HUES64 (cell line): ENCODE data around the gene PPP1R13B.

Experiments used
- H3K27ac ChIP-seq: 2 replicates; pipeline ENCODE4 v1.7.0; 2013; ENCODE audit warnings: low read depth, low read length, inconsistent platforms
- H3K27me3 ChIP-seq: 2 replicates; pipeline ENCODE4 v1.6.1; 2013; ENCODE audit warnings: mild to moderate bottlenecking, low read length; ENCODE audit not compliant: insufficient read depth
- H3K36me3 ChIP-seq: 2 replicates; pipeline ENCODE4 v1.6.1; 2013; ENCODE audit warnings: mild to moderate bottlenecking, low read length; ENCODE audit not compliant: insufficient read depth
- H3K4me1 ChIP-seq: 2 replicates; pipeline ENCODE4 v1.6.1; 2013; ENCODE audit warnings: mild to moderate bottlenecking, low read length, moderate library complexity; ENCODE audit not compliant: insufficient read depth
- H3K4me3 ChIP-seq: 2 replicates; pipeline ENCODE4 v1.5.1; 2013; ENCODE audit warnings: mild to moderate bottlenecking, low read length, moderate library complexity
- H3K9ac ChIP-seq: 2 replicates; pipeline ENCODE4 v1.6.1; 2013; ENCODE audit warnings: mild to moderate bottlenecking, low read depth, low read length
- H3K9me3 ChIP-seq: 2 replicates; pipeline ENCODE4 v1.6.1; 2013; ENCODE audit warnings: low read depth, low read length; ENCODE audit not compliant: insufficient read depth
- WGBS: fragments of 150-250, 120-280 bp; methylation state at CpG from one replicate; pipeline ENCODE4 v1.1.7; 2013; ENCODE audit warnings: missing lambda C conversion rate; 5-methylcytosine and 5-hydroxymethylcytosine counted together

Gene PPP1R13B

DNA sequence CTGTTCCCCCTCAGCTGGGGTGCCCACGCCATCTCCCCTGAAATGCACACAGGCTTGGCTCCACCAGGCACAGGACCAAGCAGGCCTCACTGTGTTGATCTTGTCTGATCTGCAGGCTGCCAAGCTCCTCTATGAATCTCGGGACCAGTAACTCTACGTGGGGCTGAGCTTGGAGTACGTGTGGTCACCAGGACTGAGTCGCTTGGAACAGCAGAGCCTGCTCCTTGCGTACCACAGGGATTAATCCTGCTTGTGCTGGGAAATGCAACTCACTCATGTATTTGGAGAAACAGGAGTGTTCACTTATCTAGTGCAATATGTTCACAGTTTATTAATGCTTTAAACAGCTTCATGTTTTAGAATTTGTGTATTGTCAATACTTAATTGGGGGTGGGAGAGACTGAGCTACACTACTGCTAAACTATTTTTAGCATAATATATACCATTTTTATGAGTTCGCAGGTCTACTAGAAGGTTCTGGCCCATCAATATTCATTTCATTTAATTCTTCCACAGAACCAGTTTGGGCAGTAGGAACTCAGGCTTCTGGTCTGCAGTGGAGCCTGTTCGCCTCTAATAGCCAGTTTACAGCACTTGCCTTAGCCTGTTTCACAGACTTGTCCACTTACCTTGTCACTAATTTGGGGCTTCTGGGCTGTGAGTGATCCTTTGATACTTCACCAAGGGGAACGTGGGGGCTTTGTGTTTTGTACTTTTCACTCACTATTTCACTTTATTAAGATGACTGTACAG is 114.3 kb downstream of the PPP1R13B start:
- WGBS = 92% methylated on average over 8 of the region's 9 CpGs
- Histone ChIP-seq H3K4me3 (no peak overlapping the region), H3K4me1 (no peaks in the 10 kb centered on the region; the same call in 1 of the 2 replicates), H3K27me3 (no peaks in the 10 kb centered on the region), H3K27ac (no peak overlapping the region), H3K9ac (no peak overlapping the region), H3K36me3 (peaks cover 49% of the 10 kb centered on the region), H3K9me3 (no peaks in the 10 kb centered on the region)

DNA sequence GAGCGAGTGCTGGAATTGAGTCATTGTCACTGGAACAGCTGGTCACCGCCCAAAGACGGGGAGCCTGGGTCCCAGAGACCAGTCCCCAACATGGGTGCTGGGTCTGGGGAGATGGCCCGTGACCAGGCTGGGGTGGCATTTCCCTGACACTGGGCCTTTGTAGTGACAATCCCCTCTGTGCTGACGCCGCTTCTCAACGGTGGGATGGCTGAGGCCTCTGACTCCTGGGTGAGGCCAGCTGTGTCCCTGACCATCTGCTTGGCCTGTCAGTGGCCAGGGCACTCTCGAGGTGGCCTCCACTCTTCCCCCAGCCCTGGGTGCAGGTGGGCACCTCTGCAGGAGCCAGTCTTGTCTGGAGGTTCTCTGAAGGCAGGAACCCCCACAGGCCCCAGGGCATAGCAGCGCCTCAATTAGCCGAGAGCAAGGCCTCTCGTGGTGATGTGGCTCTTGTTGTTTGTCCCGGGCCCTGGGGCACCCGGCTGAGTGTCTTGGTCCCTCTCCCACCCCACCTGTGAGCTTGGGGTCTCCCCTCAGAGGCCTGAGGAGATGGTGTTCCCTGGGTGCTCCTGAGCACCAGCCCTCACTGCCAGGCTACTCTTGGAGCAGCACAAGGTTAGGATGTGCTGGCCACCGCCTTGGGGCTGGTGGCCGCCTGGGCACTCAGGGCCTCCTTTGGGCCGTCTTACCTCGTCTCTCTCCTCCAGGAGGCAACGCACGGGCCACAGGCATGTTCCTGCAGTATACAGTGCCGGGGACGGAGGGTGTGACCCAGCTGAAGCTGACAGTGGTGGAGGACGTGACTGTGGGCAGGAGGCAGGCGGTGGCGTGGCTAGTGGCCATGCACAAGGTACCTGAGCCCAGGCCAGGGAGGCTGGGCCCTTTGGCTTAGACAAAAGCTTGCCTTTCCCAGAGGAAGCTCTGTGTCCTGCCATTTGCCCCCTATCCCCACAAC is 115.2 kb downstream of the PPP1R13B start:
- no peak overlapping the region for H3K27ac ChIP-seq
- H3K36me3 ChIP-seq = peaks cover 49% of the 10 kb centered on the region
- H3K27me3 ChIP-seq = no peaks in the 10 kb centered on the region
- no peaks in the 10 kb centered on the region; the same call in 1 of the 2 replicates for H3K4me1 ChIP-seq
- no peak overlapping the region for H3K9ac ChIP-seq
- H3K4me3 ChIP-seq = no peak overlapping the region
- no peaks in the 10 kb centered on the region for H3K9me3 ChIP-seq
- 96% methylated on average over 24 of the region's 24 CpGs for WGBS

DNA sequence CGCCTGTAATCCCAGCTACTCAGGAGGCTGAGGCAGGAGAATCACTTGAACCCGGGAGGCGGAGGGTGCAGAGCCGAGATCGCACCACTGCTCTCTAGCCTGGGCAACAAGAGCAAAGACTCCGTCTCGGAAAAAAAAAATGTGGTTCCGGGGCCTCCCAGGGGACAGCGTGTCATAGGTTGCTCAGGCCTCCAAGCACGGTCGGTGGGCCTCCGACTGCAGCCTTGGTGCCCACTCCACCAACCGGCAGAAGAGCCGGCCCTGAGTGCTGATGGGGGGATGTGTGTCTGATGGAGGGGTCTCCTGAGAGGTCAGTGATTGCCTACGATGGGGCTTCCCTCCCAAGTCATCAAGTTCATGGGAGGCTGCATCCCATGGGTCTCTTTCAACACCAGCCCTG is 115.9 kb downstream of the PPP1R13B start:
- 95% methylated on average over 15 of the region's 15 CpGs for whole genome bisulfite sequencing
- Histone ChIP-seq H3K4me1 (no peaks in the 10 kb centered on the region; the same call in 1 of the 2 replicates), H3K9me3 (no peaks in the 10 kb centered on the region), H3K36me3 (peaks cover 49% of the 10 kb centered on the region), H3K27ac (no peak overlapping the region), H3K27me3 (no peaks in the 10 kb centered on the region), H3K4me3 (no peak overlapping the region), H3K9ac (no peak overlapping the region)

DNA sequence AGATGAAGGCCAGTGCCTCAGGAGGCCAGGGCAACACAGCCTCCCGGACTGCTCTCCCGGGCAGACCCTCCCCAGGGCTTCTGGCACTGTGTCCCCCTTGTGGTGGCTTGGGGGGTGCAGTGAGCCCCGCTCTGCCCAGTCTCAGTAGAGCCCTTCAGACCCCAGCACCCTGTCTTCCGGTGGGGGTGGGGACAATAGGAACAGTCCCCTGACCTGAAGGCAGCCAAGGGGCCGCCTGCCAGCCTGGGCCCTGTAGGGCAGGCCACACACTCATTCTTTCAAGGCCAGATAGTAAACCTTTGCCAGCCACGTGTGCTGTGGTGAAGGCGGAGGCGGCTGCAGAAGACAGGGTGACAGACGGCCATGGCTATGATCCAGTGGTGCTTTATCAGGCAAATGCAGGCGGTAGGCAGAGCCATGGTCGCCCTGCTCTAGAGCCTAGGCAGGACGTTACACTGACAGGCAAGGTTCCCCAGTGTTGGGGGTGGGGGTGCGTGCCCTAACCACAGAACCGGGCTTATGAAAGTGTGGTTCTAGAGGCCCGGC is 116.8 kb downstream of the PPP1R13B start:
- no peaks in the 10 kb centered on the region; the same call in 1 of the 2 replicates for H3K4me1 ChIP-seq
- no peak overlapping the region for H3K9ac ChIP-seq
- H3K36me3 ChIP-seq = peaks cover 49% of the 10 kb centered on the region
- 95% methylated on average over 15 of the region's 15 CpGs for WGBS
- no peak overlapping the region for H3K4me3 ChIP-seq
- no peaks in the 10 kb centered on the region for H3K27me3 ChIP-seq
- H3K27ac ChIP-seq = no peak overlapping the region
- H3K9me3 ChIP-seq = no peaks in the 10 kb centered on the region

DNA sequence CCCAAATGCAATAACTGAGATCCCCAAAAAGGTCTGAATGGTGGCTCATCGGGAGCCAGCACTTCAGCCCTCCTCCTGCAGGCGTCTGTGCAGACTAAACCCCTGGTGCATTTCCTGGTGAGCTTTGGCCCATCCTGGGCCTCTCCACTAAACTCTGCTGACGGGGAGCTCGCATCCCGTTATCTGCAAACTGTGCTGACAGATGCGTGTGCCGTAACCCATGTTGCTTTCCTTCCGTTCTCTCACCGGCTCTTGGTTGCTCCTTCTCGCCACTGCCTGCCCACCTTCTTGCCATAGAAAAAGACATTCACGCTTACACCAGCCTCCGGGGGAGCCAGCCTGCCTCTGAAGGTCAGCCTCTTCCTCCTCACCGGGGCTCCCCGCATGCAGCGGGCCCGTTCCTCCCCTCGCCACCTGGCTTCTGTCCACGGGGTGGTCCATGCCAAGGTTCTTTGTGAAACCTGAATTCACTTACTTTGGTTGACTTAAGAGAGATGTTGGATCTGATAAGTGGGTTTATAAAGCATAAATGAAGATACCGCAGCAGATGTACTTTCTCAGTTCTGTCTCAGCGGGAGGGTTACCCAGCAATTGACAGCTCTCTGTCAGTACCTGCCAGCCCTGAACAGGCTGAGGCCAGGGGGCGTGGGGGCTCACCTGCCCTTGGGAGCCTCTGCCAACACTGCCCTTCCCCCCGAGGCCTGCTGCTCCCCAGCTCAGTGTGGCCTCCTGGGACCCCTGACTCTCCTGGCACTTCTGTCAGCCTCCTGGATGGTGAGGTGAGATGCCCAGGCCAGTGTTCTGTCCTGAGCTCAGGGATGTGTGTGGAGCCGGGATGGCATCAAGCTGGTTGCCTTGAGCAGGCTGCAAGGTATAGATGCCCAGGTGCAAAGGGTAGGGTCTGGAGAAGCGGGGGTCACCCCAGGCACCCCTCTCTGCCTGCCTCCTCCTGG is 117.6 kb downstream of the PPP1R13B start:
- Histone ChIP-seq H3K9me3 (no peaks in the 10 kb centered on the region), H3K27ac (no peak overlapping the region), H3K27me3 (no peaks in the 10 kb centered on the region), H3K4me1 (no peaks in the 10 kb centered on the region), H3K4me3 (no peak overlapping the region), H3K36me3 (peaks cover 46% of the 10 kb centered on the region), H3K9ac (no peak overlapping the region)
- 95% methylated on average over 24 of the region's 24 CpGs for WGBS

DNA sequence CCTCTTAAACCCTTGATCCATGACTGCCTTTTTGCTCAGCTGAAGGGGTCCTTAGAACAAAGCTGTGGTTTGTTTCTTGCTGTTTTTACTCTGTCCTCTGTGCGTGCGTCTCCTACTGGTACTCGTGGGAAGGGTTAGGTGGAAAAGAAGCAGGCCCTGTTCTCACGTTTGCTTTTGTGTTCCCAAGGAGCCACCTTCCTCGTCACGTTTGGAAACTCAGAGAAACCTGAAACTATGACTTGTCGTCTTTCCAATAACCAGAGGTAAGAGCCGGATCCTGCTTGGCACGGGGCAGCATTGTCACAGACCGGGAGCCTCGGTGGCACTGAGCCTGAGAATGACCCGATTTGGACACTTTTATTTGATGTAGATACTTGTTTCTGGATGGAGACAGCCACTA is 118.7 kb downstream of the PPP1R13B start:
- H3K36me3 ChIP-seq = peaks cover 43% of the 10 kb centered on the region
- H3K4me3 ChIP-seq = no peak overlapping the region
- H3K27me3 ChIP-seq = no peaks in the 10 kb centered on the region
- H3K9ac ChIP-seq = no peak overlapping the region
- H3K27ac ChIP-seq = no peak overlapping the region
- no peaks in the 10 kb centered on the region for H3K9me3 ChIP-seq
- no peaks in the 10 kb centered on the region for H3K4me1 ChIP-seq
- 93% methylated on average over 12 of the region's 12 CpGs for WGBS

DNA sequence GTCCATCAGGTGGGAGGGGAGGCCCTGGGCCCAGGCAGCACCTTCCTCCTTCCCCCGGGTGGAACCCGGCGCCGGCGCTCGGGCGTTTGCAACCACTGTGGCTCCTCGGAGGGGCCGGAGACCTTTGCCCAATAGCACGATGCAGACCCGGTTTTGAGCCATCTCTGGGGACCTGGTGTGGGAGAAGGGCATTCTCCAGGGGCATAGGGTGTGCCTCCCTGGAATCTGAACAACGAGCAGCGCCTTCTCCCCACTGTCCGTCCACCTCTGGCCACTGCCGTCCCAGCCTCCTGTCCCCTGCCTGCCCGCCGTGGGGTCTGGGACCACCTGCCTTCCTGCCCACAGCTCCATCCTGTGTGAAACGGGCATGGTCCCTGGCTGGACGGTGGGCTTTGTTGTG is 119.2 kb downstream of the PPP1R13B start:
- Histone ChIP-seq H3K36me3 (peaks cover 37% of the 10 kb centered on the region), H3K9me3 (no peaks in the 10 kb centered on the region), H3K4me3 (no peak overlapping the region), H3K27ac (no peak overlapping the region), H3K9ac (no peak overlapping the region), H3K27me3 (no peaks in the 10 kb centered on the region), H3K4me1 (no peaks in the 10 kb centered on the region)
- 95% methylated on average over 19 of the region's 19 CpGs for WGBS

DNA sequence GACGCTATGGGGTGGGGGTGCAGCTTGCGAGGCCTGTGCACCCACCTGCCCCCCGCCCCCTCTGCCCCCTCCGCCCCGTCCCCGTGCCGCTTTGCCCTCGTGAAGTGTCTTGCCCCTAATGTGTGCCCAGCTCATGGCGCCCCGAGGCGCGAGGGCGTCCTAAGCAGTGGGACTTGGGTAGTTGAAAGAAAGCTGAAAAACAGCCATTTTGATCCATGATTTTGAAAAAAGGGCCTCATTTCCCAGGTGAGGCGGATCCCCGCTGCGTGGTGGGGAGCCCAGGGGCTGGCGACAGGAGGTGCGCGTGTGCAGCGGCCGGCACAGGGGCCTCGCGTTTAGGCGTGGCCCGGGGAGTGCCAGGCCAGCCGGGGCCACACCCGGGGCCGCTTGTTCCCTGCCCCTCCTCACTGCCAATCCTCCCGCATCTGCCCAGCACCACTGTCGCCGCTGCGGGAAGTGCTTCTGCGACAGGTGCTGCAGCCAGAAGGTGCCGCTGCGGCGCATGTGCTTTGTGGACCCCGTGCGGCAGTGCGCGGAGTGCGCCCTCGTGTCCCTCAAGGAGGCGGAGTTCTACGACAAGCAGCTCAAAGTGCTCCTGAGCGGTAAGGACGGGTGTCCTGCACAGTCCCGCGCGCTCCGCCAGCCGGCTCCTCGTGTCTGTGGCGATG is 119.9 kb downstream of the PPP1R13B start:
- 93% methylated on average over 53 of the region's 53 CpGs for WGBS
- no peak overlapping the region for H3K27ac ChIP-seq
- H3K9me3 ChIP-seq = no peaks in the 10 kb centered on the region

DNA sequence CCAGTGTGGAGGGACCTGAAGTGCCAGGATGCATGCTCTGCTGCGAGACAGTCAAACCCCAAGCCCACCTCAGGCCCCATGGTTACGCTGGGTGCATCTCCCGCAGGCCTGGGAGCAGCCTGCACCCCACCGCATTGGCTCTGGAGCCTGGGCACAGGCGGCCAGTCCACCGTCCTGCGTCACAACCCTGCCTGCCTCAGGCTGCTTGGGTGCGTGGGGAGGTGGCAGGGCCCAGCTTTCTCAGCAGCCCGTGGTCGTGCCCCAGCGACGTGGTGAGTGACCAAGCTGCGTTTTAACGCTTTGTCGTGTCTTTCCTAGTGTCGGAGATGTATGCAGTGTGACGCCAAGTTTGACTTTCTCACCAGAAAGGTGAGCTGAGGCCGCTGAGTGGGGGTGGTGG is 120.9 kb downstream of the PPP1R13B start:
- H3K4me1 ChIP-seq = no peaks in the 10 kb centered on the region
- no peaks in the 10 kb centered on the region for H3K9me3 ChIP-seq
- H3K9ac ChIP-seq = no peak overlapping the region
- WGBS = 93% methylated on average over 18 of the region's 18 CpGs
- H3K27me3 ChIP-seq = no peaks in the 10 kb centered on the region
- H3K4me3 ChIP-seq = no peak overlapping the region
- H3K27ac ChIP-seq = no peak overlapping the region
- peaks cover 28% of the 10 kb centered on the region for H3K36me3 ChIP-seq

More for the DNA sequence above, 119.9 kb downstream of the PPP1R13B start:
- H3K9ac ChIP-seq = no peak overlapping the region
- H3K36me3 ChIP-seq = peaks cover 32% of the 10 kb centered on the region
- no peaks in the 10 kb centered on the region for H3K4me1 ChIP-seq
- no peak overlapping the region for H3K4me3 ChIP-seq
- H3K27me3 ChIP-seq = no peaks in the 10 kb centered on the region

DNA sequence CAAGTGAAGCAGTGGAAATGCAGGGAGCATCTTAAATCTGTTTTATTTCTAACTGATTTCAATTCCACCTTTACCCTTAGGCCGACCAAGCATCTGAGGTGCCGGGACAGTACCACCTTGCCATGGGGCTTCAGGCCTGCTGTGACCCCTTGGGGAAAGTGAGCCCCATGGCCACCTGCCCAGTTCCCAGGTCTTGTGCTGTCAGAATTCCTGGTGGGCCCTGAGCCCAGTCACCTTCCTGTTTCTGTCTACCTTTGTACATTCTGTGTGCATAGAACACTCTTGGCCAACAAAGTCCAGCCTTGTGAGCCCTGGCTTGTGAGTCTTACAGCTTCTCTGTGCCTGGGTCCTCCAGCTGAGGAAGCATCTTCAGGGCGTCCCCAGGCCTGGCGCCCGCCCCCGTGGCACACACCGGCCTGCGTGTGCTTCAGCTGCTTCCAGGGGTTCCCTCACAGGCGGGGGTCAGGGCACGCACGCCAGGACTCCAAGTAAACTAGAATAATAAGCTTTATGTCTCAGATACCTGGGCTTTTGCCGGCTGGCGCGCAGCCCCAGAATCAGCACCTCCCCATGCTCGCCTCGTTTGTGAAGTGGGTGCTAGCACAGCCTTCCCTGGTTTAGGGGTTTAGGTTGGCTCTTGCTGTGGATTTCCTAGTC is 121.5 kb downstream of the PPP1R13B start:
- H3K9me3 ChIP-seq = no peaks in the 10 kb centered on the region
- no peak overlapping the region for H3K27ac ChIP-seq
- H3K4me1 ChIP-seq = no peaks in the 10 kb centered on the region
- H3K27me3 ChIP-seq = no peaks in the 10 kb centered on the region
- H3K4me3 ChIP-seq = no peak overlapping the region
- peaks cover 28% of the 10 kb centered on the region for H3K36me3 ChIP-seq
- WGBS = 95% methylated on average over 16 of the region's 16 CpGs
- no peak overlapping the region; the same call in 1 of the 2 replicates for H3K9ac ChIP-seq
